Kidney epithelial cell (primary cell): ENCODE measurements around the gene NID2. TPM values are rescaled to one million over a fixed set of nuclear protein-coding genes. Genes with fewer than 3 reads are reported as not detected.

Experiments
- DNase-seq: peaks from one replicate; pipeline ENCODE4 v3.0.0-alpha.2; 2010; ENCODE audit warnings: low read depth
- H3K27me3 ChIP-seq: 2 replicates; pipeline ENCODE4 v1.6.0; 2011; ENCODE audit warnings: low read length; ENCODE audit not compliant: control insufficient read depth, insufficient read depth
- H3K36me3 ChIP-seq: 2 replicates; pipeline ENCODE4 v1.5.1; 2011; ENCODE audit warnings: low read length; ENCODE audit not compliant: control insufficient read depth, insufficient read depth
- H3K4me3 ChIP-seq: 2 replicates; pipeline ENCODE4 v1.5.1; 2011; ENCODE audit warnings: low read depth, mild to moderate bottlenecking, control low read depth, low read length
- CTCF ChIP-seq: IDR thresholded peaks from 2 replicates; pipeline ENCODE4 v1.5.1; 2011; ENCODE audit warnings: mild to moderate bottlenecking, moderate library complexity, low read length, control low read depth, inconsistent platforms; ENCODE audit not compliant: insufficient read depth, poor library complexity, severe bottlenecking
- total RNA-seq: library from RNA; depleted of rRNA; stranded (reverse); fragments of >200 nt; gene quantifications from 2 replicates; pipeline ENCODE4 v1.2.3, GENCODE V29; 2015

NID2 gene
- total RNA-seq, 1 donor from 2014 or later: 5.4 TPM

- DNase-seq: no peak
- no peak for TF ChIP-seq CTCF
- Histone ChIP-seq H3K36me3 (peaks cover 1% of the 10 kb centered on the region), H3K4me3 (no peak overlapping the region), H3K27me3 (no peaks in the 10 kb centered on the region)
Measured at GRCh38 chr14:52000696-52001095, 68.2 kb downstream of the NID2 start.

- no peaks in the 10 kb centered on the region for H3K27me3 ChIP-seq
- peaks cover 1% of the 10 kb centered on the region for H3K36me3 ChIP-seq
- TF ChIP-seq CTCF: no peak
Measured at GRCh38 chr14:52000019-52000582, 68.8 kb downstream of the NID2 start.

GRCh38 chr14:51999084-51999483, 69.8 kb downstream of the NID2 start:
- Histone ChIP-seq H3K27me3 (no peaks in the 10 kb centered on the region), H3K36me3 (peaks cover 1% of the 10 kb centered on the region), H3K4me3 (no peak overlapping the region)
- TF ChIP-seq CTCF: no peak
- no peak for DNase-seq

More at GRCh38 chr14:52000019-52000582, 68.8 kb downstream of the NID2 start:
- H3K4me3 ChIP-seq: no peak overlapping the region
- DNase-seq: no peak

DNA sequence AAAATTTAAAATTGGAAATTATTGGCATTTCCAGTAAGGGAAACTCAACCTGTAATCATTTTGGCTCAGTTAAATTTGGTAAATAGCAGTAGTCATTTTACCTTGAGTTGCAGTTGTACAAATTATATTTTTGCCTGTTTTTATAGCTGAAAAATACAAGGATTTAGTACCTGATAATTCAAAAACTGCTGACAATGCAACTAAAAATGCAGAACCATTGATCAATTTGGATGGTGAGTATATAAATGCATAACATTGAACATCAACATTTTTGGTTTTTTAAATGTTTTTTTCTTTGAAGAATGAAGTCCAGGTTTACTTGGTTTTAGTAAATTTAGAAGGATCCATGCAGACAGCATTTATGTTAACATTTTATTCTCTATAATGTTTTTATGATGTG, 70.5 kb downstream of the NID2 start:
- Histone ChIP-seq H3K4me3 (no peak overlapping the region), H3K36me3 (peaks cover 1% of the 10 kb centered on the region), H3K27me3 (no peaks in the 10 kb centered on the region)
- no peak for DNase-seq
- no peak for TF ChIP-seq CTCF

- Histone ChIP-seq H3K4me3 (no peak overlapping the region), H3K27me3 (no peaks in the 10 kb centered on the region), H3K36me3 (no peaks in the 10 kb centered on the region)
- TF ChIP-seq CTCF: peak; percentile 53
- DNase-seq: no peak
Measured at GRCh38 chr14:51996148-51996746, 72.6 kb downstream of the NID2 start.

DNA sequence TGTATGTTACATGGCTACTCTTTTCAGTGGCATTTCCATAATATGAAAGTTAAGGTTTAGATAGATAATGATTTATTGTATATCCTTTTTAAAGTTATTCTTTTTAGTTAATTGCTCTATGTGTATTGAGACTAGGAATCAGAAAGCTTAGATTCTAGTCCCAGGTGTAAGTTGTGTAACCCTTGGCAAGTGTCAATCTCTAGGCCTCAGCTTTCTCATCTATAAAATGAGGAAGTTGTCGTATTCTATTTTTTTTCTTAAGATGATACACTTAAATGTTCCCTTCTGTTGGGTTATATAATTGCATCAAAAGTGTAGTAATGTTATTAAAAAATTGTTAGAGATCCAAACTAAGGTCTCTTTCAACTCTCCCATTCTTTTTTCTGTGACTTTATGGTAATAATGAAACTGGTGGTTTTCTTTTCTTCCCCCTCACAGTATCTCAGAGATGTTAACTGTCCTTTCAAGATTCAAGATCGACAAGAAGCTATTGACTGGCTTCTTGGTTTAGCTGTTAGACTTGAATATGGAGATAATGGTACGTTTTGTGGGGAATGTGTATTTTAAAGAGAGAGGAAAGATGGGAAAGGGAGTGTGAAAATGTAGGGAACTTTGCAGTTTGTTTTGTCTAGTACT, 75.5 kb downstream of the NID2 start:
- H3K36me3 ChIP-seq: no peaks in the 10 kb centered on the region
- TF ChIP-seq CTCF: no peak
- H3K4me3 ChIP-seq: no peak overlapping the region

More for the DNA sequence above, 75.5 kb downstream of the NID2 start:
- no peaks in the 10 kb centered on the region for H3K27me3 ChIP-seq
- DNase-seq: no peak
